KOPT-K1 (cell line): ENCODE measurements around the gene ZDHHC6.

ENCODE experiments used
- H3K27ac ChIP-seq: fragments of 200-600 bp; sonication (generic); 2 replicates; pipeline ENCODE4 v1.5.1; 2016; ENCODE audit warnings: antibody characterized with exemption, mild to moderate bottlenecking, low read depth, low read length; ENCODE audit not compliant: poor library complexity, severe bottlenecking
- H3K36me3 ChIP-seq: fragments of 200-600 bp; sonication (generic); 2 replicates; pipeline ENCODE4 v1.5.1; 2017; ENCODE audit warnings: antibody characterized with exemption, mild to moderate bottlenecking, low read length, moderate library complexity; ENCODE audit not compliant: insufficient read depth
- H3K9me3 ChIP-seq: fragments of 200-600 bp; sonication (generic); 2 replicates; pipeline ENCODE4 v1.5.1; 2017; ENCODE audit warnings: antibody characterized with exemption, low read length, mild to moderate bottlenecking; ENCODE audit not compliant: insufficient read depth, poor library complexity, severe bottlenecking

Gene ZDHHC6

GRCh38 chr10:112461029-112461887 is 14.5 kb upstream of the ZDHHC6 start:
- Histone ChIP-seq H3K36me3 (peaks cover 30% of the 10 kb centered on the region), H3K27ac (no peak overlapping the region), H3K9me3 (peaks cover 5% of the 10 kb centered on the region)

GRCh38 chr10:112460366-112460765 is 13.7 kb upstream of the ZDHHC6 start:
- Histone ChIP-seq H3K36me3 (peaks cover 21% of the 10 kb centered on the region), H3K9me3 (peaks cover 5% of the 10 kb centered on the region), H3K27ac (no peak overlapping the region)

DNA sequence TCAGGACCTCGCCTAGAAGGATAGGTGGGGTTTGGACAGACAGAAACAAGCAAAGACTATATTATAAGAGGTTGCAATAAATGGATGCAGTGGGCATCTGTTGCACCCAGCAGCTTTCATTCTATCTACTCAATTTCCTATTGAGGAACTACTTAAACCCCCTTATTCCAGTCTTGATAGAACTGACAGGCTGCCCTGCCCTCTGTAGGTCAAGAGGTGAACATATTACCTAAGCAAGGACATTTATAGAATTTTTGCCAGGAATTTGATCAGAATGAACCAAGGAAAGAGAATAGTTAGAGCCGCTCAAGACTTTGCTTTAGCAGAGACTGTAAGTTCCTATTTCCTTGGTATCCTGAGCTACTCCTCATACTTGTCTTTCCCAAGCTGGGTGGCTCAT is 9.8 kb upstream of the ZDHHC6 start:
- Histone ChIP-seq H3K27ac (no peak overlapping the region), H3K9me3 (no peaks in the 10 kb centered on the region)

GRCh38 chr10:112454910-112455779 is 8.4 kb upstream of the ZDHHC6 start:
- Histone ChIP-seq H3K36me3 (peaks cover 15% of the 10 kb centered on the region), H3K9me3 (no peaks in the 10 kb centered on the region), H3K27ac (no peak overlapping the region)

More for the DNA sequence above, 9.8 kb upstream of the ZDHHC6 start:
- peaks cover 11% of the 10 kb centered on the region for H3K36me3 ChIP-seq

DNA sequence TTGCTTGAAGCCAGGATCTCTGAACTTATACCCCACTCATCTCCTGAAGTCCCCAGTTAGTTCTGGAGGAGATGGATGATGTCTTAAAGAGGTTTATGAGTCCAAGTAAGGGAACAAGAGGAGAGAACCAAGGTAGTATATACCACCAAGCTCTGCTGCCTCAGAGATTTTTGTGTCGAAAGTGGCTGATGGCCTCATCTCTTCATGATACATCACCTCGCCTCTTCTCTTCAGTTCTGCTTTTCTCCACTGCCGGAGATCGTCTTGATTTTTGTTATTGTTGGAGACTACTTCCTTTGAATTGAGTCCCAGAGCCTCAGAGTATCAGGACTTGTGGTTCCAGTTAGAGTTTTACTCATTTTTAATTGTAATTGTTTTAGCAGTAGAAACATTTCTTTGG is 2.2 kb upstream of the ZDHHC6 start:
- Histone ChIP-seq H3K9me3 (no peaks in the 10 kb centered on the region), H3K27ac (no peak overlapping the region), H3K36me3 (peaks cover 33% of the 10 kb centered on the region)

GRCh38 chr10:112447620-112447928 is 860 bp upstream of the ZDHHC6 start:
- H3K36me3 ChIP-seq = peaks cover 43% of the 10 kb centered on the region
- H3K27ac ChIP-seq = peak overlapping the region; percentile 88
- no peaks in the 10 kb centered on the region for H3K9me3 ChIP-seq

DNA sequence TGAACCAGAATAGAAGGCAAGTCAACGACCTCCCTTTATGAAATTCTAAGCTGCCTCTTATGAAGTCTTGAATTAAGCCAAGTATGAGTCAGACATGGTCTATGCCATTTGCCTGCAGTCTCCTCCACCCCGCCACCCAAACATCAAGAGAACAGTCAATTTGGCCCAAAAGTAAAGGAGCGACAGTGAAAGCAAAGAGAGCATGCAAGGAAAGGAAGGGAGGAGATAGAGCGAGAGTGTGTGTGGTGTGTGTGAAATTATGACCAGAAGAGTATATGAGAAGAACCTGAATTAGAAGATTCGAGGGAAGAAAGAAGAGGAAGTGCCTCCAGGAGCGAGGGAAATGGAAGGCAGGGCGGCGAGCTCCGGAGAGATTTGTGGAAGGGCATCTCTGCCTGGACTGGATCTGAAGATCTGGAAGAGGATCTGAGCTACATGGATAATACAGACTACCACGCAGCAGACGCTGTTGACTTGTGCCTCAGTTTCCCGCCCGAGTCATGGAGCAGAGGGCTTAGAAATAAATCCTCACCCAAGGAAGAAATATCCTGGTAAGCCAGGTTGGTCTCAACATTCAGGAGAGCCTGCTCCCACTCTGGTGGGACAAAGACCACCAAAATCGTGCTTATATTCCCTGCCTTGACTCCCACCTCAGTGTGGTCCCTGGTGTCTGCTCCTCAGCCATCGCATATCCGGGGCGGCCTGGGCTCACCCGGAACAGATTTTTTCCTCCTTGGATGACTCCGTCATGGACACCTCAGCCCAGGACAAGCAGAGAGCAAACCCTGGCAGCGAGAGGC is 459 bp downstream of the ZDHHC6 start:
- H3K27ac ChIP-seq = peak overlapping the region; percentile 88

GRCh38 chr10:112442063-112442462 is 4.7 kb downstream of the ZDHHC6 start:
- Histone ChIP-seq H3K36me3 (peaks cover 82% of the 10 kb centered on the region), H3K9me3 (no peaks in the 10 kb centered on the region), H3K27ac (no peak overlapping the region)

More for the DNA sequence above, 459 bp downstream of the ZDHHC6 start:
- H3K9me3 ChIP-seq = no peaks in the 10 kb centered on the region
- peaks cover 53% of the 10 kb centered on the region for H3K36me3 ChIP-seq

- Histone ChIP-seq H3K9me3 (no peaks in the 10 kb centered on the region), H3K27ac (no peak overlapping the region), H3K36me3 (peaks cover 87% of the 10 kb centered on the region)
Measured at GRCh38 chr10:112441520-112441919, 5.2 kb downstream of the ZDHHC6 start.

DNA sequence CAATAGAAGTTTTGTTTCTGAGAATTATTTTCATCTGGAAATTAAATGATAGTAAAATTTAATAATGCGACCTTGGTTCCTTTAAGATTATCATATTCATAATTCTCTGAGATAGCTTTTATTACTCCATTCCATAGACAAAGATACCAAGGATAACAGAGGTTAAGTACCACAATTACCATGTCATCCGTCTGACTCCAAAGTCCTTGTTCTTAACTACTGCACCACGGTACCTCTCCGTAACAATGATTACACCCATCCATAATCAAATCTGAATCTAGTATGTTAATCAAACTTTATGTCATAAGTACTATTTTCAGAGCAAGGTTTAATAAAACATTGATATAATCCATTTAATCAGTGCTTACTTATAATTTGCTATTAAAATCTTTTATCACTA is 8.4 kb downstream of the ZDHHC6 start:
- no peak overlapping the region for H3K27ac ChIP-seq
- no peaks in the 10 kb centered on the region for H3K9me3 ChIP-seq
- H3K36me3 ChIP-seq = peaks cover 98% of the 10 kb centered on the region

GRCh38 chr10:112434988-112435619 is 11.6 kb downstream of the ZDHHC6 start:
- Histone ChIP-seq H3K36me3 (peaks cover 98% of the 10 kb centered on the region), H3K9me3 (no peaks in the 10 kb centered on the region), H3K27ac (no peak overlapping the region)

- no peaks in the 10 kb centered on the region for H3K9me3 ChIP-seq
- H3K36me3 ChIP-seq = peaks cover 99% of the 10 kb centered on the region
- H3K27ac ChIP-seq = no peak overlapping the region
Measured at GRCh38 chr10:112433136-112433535, 13.6 kb downstream of the ZDHHC6 start.

GRCh38 chr10:112429654-112430230 is 17.0 kb downstream of the ZDHHC6 start:
- no peaks in the 10 kb centered on the region for H3K9me3 ChIP-seq
- H3K36me3 ChIP-seq = peaks cover 100% of the 10 kb centered on the region
- no peak overlapping the region for H3K27ac ChIP-seq

DNA sequence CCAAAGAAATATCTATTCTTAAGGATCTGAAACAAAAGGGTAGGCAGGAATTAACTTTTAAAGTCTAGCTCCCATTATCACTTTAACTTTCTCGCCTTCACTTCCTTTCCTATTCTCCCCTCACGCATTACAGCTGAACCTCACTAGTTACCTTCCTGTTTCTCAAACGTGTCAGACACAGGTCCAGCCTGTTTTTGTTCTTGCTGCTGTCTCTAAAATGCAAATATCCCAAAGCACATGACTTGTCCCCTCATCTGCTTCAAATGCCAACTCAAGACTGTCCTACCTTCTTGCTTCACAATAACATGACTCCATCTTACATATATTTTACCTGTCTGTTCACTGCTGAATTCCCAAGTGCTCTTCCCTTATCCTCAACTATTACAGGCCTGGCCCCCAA is 17.6 kb downstream of the ZDHHC6 start:
- Histone ChIP-seq H3K27ac (no peak overlapping the region), H3K36me3 (peaks cover 100% of the 10 kb centered on the region), H3K9me3 (no peaks in the 10 kb centered on the region)
